Measurements from ENCODE around the gene SERPINB4. TPM values are rescaled to one million over a fixed set of nuclear protein-coding genes. Genes with fewer than 3 reads are reported as not detected.

SERPINB4 gene
- total RNA-seq, 2 experiments from 2014 or later = not detected

- CTCF ChIA-PET = interaction anchor here (1.3 kb wide), 1 partner anchor 23 kb away, joined by 4 read pairs; no protein-coding TSS in a partner anchor
- Mint-ChIP-seq H3K27ac (no peak overlapping the region), H3K36me3 (ENCODE audit: low read depth) (no peaks in the 10 kb centered on the region), H3K27me3 (ENCODE audit: low read depth) (no peaks in the 10 kb centered on the region), H3K4me1 (ENCODE audit: low read depth) (no peaks in the 10 kb centered on the region), H3K9me3 (no peaks in the 10 kb centered on the region), H3K4me3 (no peak overlapping the region)
- no peak for DNase-seq
- intact Hi-C loops (cut with micrococcal nuclease) = no loop called here
Measured at GRCh38 chr18:63588909-63589308, 55.1 kb downstream of the SERPINB4 start.

Other genes with a start within 250 kb of the SERPINB4 start
- gene VPS4B, start 221.8 kb downstream of the SERPINB4 start, total RNA-seq = 10 to 100 TPM; 28.7 to 30.1 TPM
- not detected for gene SERPINB5, start 167.3 kb downstream of the SERPINB4 start, total RNA-seq
- gene SERPINB12, start 101.9 kb downstream of the SERPINB4 start, total RNA-seq = not detected
- not detected for gene SERPINB13, start 56.9 kb downstream of the SERPINB4 start, total RNA-seq
- not detected for gene SERPINB3, start 17.6 kb upstream of the SERPINB4 start, total RNA-seq
- not detected for gene SERPINB11, start 58.7 kb upstream of the SERPINB4 start, total RNA-seq
- gene SERPINB7, start 131.2 kb upstream of the SERPINB4 start, total RNA-seq = not detected
- not detected for gene SERPINB2, start 243.4 kb upstream of the SERPINB4 start, total RNA-seq

Measured in activated naive CD4-positive, alpha-beta T cell treated with anti-CD3 and anti-CD28 coated beads for 36 hours (primary cell).